ENCODE measurements around the gene CTIF.

Gene CTIF

DNA sequence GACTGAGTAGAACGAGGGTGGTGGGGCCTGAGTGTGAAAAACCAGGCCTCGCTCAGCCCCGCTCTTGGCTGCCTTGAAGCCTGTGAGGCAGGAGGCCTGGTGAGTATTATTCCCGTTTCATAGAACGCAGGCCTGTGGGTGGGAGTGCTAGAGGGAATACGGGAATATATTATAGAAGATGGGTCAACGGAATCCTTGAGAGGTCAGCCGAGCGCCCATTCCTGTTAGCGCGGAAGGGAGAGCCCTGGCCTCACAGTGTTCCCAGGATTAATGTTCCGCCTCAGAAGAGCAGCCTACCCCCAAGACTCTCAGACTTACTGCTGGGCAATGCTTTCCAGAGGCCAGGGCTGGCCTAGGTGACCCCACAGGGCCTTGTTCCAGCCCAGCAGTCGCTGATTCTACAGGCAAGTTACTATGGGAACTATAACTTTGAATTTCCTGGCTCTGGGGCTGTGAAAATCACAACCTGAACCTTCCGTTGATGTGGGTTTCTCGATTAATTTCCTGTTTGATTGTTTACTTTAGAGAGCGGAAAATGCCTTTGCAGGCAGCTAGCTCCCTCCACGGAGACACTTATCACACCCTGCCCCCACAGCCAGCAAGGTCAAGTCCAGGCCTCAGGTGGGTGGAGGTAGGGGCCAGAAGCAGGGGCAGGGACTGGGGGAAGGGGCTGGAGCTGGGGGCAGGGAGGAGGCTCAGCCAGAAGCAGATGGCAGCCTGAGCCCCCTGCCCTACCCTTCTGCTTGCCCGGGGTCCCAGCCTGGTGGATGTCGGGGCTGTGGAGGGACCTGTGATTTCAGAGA lies 303.6 kb downstream of the CTIF start:
- no peak for DNase-seq

DNA sequence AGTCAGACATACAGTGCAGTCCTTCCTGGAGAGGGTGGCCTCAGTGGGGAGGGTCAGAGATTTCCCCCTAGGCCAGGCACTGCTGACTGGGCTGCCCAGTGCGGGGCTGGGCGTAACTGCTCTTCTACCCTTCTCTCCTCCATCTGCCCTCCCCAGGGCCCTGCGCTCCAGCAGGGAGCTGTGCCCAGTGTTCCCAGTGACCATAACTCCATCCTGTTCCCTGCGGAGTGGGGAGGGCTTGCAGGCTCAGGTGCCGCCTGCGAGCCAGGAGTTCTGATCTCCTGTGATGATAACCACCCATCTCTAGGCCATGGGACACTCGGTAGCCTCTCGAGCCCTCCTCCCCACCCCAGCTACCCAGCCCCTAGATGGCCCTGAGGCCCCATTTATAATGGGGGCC lies 304.3 kb downstream of the CTIF start:
- no peak for DNase-seq

DNA sequence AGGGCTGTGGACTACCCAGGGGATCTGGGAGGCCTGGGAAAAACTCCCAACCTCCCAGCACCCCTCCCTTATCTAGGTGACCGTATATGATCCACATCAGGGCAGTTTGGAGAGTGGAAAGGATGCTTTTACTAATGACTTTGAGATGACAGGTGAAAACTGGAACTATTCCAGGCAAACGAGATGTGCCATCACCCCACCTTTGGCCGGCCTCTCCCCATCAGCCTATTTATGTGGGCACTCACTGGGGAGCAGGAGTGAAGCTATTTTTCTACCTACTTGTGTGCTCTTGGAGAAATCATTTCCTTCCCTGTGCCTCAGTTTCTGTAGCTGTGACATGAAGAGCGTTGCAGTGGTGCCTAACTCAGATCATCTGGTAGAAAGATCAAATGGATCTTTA lies 304.8 kb downstream of the CTIF start:
- DNase-seq: no peak

DNA sequence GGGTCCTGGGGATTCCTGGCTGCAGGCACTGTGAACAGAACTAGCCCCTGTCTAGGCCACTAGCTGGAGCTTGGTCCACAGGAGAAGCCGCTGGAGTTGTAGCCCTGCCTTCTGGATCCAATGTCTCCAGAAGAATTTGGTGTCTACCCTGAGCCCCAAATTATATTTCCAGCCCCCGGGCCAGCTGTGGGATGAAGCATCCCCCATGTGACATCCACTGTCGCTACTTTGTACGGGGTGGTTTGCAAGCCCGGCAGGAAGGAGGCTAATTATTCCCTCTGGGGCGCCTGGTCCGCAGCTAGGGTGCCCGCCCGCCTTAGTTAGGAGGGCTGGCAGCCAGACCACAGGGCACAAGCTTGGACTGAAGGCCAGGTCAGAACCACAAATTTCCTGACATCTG lies 305.4 kb downstream of the CTIF start:
- DNase-seq: no peak

DNA sequence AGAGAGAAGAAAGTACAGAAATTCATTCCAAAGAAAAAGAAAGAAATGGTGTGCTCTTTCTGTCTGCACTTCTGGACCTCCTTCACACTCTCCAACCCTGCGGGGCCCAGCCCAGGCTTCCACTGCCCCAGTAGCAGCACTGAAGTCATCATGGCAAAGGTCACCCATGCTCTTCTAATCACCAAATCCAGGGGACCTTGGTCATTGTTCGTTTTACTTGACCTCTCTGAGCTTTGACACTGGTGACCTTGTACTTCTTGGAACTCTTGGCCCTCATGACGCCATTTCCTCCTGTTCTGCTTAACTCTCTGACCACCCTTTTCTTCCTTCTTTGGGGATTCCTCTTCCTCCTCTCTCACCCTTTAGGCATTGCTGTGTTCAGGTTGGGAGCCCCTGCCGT lies 306.3 kb downstream of the CTIF start:
- DNase-seq: no peak

DNA sequence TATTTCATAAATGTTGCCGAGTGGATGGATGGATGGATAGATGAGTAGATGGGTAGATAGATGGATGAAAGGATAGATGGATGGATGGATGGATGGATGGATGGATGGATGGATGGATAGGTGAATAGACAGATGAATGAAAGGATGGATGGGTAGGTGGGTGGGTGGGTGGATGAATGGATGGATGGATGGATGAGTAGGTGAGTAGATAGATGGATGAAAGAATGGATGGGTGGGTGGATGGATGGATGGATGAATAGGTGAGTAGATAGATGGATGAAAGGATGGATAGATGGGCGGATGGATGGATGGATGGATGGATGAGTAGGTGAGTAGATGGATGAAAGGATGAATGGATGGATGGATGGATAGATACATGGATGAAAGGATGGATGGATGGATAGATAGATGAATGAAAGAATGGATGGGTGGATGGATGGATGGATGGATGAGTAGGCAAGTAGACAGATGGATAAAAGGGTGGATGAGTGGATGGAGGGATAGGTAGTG lies 307.6 kb downstream of the CTIF start:
- DNase-seq: no peak

DNA sequence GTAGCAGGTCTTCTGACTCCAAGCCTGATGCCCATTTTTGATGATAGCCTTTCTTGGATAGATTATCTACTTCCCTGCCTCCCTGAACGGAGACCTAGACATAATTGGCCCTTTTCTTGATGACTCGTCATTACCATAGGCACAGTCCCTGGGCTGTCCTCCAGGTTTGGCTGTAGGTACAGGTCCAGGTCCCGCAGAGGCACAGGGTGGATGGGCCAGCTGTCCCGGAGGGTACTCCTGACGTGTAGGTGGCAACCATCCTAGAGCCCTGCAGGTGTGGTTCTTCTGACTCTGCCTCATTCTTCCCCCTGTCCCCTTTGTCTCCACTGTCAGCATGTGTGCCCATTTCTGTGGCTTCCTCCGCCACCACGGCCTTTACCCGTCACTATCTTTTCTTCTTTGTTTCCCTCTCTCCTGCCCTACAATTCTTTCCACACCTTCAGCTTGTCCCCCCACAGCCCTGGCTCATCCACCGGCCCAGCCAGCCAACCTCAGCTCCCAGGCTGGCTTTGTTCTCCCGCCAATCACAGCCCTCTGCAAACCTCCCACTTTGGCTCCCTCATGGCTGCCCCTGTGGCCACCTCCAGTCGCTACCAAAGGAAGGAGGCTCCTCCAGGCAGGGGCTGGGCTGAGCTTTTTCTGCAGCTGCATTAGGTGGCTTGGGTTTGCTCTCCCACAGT lies 309.1 kb downstream of the CTIF start:
- no peak for DNase-seq

DNA sequence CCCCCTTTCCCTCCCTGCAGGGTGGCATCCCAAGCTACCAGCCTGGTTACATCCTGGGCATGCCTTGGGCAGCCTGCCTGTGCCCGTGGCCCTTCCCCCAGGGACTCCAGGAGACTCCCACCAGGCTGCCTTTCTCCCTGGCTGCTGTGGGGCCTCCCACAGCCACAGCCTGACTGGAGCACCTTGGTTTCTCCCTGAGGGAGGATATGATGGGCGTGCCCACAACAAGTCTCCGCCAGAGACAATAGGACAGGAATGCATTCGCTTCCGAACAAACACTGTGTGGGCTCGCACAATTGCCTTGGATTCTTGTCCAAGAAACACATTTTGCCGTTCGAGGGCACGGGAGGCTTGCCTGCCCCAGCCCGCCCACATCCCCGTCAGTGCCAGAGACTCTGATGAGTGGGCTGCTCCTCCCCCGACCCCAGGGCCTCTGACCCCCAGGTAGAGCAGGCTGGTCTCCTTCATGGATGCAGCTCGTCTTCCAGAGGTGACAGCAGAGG lies 309.9 kb downstream of the CTIF start:
- no peak for DNase-seq

DNA sequence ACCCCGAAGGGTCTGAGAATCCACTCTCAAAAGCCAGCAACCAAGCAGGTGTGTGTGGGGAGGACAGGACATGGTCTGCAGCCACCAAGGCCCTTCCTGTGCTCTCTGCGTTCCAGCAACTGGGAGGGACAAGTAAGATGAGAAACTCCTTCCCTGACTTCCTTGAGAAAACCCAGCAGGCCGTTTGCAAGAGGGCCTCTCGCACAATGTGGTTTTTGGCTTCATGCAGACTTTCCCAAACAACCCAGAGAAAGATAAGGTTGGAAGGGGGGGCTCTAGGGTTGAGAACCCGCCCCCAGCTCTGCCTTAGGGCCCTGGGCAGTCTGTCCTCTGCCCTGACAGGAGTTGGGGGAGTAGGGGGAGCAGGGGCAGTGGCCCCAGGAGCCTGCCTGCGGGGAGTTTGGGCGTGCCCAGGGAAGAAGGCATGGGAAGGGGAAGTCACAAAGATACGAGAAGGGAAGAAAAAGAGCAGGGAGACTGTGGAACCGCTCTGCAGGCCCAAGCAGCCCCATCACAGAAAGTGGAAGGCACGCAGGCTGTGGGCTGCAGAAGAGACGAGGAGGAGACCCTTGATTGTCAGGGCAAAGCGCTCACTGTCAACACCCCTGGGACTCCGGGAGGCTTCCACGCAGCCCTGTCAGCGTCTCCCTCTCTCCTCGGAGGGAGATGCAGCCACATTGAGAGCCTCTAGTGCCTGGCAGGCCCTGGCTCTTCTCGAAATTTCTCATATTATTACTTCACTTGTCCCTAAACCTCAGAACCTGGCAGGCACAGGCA lies 312.2 kb downstream of the CTIF start:
- no peak for DNase-seq

DNA sequence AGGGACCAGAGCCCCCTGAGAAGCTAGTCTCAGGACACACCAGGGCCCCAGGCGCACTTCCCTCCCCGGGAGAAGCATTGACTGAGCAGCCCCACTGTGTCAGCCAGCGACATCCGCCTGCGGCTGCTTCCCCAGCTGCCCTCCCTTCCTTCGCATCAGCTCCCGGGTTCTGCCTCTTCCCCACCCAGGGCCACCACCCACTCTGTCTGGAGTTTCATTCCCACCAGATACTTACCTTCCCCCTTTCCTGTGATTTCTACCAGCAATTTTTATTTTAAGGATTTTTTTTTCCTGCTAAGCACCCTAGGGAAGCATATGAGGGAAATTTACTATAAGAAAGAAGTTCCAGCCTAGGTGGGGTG lies 312.7 kb downstream of the CTIF start:
- DNase-seq: no peak

DNA sequence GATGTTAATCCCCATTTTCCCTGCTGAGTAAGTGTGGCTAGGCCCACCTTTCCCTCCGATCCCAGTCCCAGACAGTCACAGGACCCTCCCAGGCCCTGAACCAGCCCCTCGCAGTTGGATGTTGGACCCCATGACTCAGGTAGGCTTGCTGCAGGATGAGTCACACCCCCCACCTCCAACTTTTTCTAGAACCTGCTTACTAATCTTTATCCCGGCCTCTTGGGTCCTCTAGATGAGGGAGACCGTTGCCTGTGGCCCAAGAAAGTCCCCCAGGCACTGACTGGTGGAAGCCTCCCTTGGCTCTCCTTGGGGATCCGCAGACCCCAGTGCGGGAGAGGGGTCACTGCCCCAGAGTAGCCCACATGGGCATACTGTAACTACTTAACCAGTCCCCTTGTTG lies 313.5 kb downstream of the CTIF start:
- DNase-seq: no peak

DNA sequence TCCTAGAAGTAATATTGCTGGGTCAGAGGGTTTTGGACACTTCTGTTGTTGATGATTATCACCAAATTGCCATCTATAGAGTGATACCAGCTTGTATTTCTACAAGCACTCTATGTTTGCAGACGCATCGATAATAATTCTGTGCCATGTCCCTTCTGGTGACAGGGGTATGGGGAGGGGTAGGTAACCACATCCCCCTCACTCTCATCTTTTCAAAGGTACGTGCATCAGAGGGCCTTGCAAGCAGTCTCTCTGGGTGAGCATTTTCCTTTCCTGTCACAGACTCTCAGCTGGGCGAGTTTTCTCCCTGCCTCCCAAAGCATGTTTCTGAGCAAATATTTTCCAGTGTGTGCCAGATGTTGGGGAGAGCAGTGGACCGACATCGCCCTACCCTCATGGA lies 314.0 kb downstream of the CTIF start:
- DNase-seq: no peak

DNA sequence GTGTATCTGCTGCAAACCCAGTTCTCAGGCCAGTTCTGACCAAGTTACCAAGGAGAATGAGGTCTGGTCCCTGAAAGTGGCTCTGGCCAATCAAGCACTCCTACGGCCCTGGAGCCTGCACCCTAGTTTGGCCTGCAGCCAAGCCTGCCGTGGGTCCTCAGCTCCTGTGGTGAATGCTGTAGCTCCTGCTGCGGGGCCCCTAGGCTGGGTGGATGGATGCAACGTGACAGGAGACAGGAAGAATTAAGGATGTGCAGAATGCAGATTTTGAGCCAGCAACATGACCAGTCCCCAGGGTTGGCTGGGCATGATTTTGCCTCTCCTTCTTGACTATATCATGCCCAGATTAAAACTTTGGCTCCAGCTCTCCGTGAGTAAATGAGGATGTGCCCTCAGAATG lies 314.8 kb downstream of the CTIF start:
- DNase-seq: no peak

DNA sequence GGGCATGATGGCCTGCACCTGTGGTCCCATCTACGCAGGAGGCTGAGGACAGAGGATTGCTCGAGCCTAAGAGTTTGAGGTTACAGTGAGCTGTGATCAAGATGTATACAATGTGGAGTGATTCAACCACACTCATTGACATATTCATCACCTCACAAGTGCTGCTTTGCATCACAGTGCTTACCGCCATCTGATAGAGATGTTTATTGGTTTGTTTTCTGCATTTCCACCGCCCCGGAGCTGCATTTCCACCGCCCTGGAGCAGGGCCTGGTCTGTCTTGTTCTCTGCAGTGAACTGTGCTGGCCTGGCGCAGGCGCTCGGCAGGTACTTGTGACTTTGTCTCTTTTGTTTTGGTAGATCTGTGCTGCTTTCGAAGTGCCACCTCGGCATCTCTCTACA lies 315.9 kb downstream of the CTIF start:
- no peak for DNase-seq

DNA sequence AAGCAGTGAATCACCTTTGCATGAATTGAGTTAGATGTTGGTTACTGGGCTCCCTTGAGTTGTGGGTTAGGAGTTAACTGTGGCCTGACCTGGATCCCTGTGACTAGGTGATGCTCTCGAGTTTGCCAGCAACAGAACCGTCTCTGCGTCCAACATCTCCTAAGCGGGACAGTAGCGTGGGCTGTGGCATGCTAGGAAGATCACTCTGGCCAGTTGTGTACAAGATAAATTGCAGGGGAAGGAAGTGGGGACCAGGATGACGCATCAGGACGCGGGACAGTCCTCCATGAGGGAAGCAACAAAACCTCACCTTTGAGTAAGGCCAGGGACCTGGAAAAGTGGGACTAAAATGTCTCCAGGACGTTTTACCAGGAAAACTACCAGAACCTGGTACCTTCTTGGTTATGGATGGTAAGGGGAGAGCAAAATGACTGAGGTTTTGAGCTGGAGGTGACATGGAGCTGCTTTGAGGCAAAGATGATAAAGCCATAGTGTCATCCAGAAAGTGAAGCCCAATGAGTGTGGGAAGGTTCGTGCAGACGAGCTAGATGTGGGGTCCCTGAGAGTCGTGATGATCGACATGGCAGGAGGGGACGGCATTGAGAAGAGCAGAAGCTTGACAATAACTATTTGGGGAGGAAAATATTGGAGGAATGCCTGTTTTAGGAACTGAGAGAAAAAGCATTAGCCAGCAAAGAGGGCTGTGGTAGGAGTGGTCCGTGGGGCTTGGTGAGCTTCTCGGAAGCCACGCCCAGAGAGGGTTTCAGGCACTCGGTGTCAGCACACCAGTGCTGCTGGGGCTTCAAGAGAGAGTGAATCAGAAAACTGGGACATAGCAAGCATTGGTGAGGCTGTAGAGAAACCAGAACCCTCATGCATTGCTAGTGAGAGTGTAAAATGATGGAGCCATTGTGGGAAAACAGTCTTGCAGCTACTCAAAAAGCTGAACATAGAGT lies 316.9 kb downstream of the CTIF start:
- DNase-seq: no peak

DNA sequence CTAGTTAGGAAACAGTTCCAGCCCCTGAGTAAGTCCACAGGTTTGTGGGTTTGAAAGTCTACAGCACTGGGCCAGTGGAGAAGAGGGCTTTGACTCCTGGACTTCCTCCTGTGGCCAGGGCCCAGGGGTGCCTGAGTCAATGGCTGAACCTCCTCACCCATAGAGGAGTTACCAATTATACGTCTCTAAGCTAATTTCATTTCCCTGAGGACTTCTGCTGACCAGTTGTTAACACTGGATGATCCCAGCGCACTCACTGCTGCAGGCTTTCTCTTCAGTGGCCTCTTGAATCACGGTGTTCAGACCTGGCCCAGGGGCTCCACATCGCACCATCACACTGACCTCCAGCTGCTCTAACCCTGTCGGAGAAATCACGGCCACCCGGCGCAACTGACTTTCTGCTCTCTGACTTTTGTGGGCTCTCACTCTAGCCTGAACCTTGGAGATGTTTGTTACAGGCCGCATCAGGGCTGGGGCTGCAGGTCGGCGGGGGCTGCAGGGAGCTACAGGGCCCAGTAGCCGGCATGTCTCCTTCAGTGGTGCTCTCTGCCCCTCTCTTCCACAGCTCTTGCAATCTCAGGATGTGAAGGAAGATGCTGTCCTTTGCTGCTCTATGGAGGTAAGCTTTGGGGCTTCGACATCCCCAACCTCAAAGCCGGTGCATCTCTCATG lies 318.3 kb downstream of the CTIF start:
- DNase-seq: no peak

DNA sequence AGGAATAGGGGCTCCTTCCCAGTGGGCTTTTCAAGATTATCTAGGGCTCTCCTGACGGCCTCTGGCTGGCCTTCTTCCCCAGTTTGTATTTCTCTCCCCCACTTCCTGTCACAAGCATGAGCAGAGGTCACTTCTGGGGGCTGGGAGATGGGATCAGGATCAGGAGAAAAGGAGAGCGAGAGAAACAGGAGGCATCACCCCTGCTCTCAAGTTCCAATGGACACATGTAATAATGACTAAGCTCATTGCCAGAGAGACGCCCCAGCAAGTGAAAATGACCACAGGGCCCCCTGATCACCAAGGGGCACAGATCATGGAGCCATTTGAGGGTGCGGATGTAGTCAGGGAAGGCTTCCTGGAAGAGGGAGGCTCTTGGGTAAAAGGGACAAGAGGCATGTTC lies 319.8 kb downstream of the CTIF start:
- DNase-seq: no peak

DNA sequence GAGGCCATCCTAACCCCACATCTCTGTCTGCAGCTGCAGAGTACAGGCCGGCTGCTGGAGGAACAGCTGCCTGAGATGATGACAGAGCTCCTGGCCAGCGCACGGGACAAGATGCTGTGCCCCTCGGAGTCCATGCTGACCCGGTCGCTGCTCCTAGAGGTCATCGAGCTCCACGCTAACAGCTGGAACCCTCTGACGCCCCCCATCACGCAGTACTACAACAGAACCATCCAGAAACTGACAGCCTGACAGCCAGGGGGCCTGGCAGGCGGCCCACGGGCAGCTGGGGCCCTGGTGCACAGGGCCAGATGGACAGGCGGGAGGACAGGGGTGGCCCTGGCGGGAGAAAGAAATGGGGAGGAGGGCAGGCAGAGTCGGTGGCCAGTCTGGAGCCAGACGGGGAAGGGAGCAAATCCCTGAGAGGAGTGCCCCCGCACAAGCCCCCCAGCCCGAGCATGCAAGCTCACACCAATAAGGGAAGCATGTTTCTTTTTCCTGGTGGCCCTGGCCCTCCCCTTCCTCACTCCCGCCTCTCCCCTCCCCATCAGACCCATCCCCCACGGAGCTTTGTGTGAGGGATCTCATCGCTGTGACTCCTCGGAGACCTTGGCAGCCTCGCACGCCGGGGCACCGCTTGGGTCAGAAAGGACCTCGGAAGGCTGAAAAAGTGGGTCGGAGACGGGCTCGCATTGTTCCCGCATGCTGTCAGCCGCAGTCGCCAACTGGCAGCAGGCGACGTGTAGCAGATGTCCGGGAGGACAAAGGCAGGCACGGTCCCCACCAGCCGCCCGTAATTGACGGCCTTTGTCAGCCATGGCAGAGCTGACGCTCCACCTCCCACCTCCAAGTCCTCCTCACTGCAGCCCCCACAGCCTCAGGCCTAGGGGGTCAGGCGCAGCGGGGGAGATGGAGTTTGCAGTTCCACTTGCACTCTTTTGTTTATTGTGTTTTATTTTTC lies 320.8 kb downstream of the CTIF start:
- no peak for DNase-seq

DNA sequence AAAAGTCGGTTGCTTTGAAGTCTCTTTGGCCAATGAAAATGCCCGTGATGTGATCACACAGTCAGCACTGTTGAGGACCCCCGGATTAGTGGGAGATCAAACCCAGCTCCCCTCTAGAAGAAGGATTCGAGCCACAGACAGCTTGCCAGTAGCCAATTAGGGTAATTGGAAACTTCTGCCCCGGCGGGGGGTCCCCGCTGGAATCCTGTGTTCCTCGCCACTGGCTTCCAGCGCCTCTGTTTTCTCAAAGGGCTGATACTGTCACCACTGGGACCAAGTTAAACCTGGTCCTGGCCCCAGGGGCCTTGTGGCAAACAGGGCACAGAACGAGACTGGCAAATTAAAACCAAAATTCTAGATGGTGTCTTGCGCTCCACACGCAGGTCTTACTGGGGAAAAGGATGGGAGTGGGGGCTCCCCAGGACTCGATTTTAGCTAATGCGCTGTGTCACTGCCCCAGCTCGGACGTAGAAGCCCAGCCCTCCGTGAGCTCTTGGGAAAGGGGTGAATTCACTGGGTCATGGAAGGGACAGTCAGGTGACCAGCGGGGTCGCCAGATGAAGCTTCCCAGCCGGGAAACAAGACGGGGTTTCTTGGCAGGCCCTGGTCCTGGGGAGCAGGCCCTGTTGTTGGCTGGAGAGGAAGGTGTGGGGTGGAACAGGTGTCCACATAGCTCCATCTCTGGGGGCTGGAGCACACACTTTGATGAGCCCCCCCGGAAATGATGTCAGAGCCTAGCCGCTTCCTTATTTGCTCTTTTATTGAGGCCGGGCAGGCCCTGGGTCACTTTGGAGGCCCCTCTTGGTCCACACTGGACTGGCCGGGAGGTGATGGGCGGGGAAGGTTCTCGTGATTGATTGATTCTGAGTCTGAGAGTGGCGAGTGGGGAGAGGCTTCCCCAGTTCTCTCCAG lies 321.7 kb downstream of the CTIF start:
- DNase-seq: no peak
